NCI-H1092 treated with DMSO at 0.1 percent for 48 hours (cell line): Measurements from ENCODE around the gene PPM1M.

Experiments
- DNase-seq: peaks from one replicate; lab custom pipeline; 2025; lab: John Stamatoyannopoulos, UW

PPM1M gene

DNA sequence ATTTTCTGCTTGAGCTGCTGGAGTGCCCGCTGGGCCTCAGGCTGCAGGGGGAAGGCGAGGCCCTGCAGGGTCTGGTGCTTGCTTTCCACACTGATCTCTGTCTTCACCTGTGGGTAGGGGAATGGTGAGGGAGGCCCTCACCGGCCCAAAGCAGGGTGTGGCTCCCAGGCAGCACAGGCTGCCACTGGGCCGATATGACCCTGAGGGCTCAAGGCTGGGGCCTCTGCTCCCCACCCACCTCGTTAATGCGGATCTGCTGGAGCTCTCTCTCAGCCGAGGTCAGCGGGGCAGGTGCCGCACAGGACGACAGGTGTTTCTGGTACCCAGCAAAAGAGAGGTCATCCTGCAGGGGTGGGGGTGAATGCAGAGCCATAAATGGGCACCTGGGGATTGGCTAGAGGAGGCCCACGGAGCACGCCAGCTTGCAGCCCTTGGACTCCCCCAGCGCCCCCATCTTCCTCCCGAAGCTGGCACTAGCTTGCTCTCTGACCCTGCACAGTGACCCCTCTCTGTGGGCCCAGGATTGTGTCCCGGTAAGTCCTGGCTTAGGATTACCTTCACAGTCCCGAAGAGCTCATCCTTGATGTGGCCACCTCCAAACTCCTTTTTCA lies 14.6 kb upstream of the PPM1M start:
- DNase-seq: no peak

DNA sequence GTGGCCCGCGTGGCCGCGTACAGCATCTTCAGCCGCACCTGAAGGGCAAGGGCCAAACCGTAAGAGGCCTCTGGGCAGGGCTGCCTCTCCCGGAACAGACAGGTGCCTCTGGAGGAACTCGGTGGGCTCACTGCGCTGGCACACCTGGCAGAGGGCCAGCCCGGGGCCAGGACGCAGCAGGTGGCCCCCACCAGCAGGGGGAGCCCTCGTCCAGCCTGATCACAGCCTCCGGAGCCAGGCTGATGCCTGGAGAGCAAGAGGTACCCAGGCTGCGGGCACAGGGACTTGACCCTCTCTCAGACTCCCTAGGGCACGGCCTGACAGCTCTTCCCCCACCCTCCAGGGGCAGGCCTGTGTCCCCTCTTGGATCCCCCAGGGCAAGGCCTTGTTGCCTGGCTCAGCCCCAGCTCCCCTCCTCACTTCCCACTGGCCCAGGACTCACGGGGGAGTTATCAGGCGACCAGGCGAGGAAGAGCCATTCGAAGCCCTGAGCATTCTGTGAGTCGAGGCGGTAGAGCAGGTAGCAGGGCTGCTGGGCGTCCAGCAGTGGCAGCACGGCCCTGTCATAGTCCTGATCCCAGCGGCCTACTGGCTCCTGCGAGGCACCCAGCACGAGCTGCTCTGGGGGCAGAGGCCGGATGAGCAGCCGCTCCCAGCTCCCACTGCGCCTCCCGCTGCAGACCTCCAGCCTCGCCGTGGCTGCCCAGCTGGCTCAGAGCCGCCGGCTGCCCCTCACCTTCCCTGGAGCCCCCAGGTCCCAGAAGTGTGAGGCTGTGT lies 13.9 kb upstream of the PPM1M start:
- DNase-seq: no peak

DNA sequence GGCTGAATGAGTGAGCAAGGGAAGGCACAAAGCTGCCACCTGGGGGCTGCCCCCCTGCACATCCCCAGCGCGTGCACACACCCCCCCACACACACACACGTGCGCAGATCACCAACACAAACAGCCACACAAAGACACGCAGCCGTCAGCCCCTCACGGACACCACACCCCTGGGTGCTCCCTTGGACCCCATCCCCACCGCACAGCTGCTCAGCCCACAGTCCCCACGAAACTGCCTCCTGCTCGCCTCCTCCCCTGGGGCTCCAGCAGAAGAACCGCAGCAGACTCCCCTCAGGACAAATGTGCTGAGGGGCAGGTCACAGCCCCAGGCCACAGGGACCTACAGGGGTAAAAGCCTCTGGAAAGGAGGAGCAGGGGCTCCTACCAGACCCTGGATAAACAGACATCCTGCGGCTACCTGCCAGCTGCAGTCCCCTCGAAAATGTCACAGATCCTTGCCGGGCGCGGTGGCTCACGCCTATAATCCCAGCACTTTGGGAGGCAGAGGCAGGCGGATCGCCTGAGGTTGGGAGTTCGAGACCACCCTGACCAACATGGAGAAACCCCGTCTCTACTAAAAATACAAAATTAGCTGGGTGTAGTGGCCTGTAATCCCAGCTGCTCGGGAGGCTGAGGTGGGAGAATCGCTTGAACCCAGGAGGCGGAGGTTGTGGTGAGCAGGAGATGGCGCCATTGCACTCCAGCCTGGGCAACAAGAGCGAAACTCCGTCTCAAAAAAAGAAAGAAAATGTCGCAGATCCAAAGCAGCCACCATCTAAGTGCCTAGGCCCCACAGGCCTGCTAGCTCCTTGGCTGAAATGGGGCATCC lies 13.1 kb upstream of the PPM1M start:
- no peak for DNase-seq

- DNase-seq: no peak
Observed at GRCh38 chr3:52233108-52233591, 12.4 kb upstream of the PPM1M start.

DNA sequence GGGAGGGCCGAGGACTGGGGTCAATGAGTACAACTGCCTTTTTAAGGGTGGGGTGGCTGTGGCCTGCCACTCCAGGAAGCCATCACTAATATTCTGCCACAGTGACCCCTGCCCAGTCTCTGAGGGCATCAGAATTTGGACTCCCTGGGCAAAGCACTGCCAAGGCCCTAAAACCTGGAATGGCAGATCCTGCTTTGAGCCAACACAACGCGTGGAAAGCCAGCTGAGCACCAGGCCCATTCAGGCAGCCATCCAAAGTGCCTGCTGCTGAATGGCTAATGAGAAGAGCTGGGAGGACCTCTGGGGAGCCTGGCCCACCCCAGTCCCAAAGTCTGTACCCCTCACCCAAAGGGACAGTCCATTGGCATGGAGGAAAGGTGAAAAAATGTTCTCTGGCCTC lies 11.6 kb upstream of the PPM1M start:
- DNase-seq: no peak

GRCh38 chr3:52234516-52235447 lies 10.8 kb upstream of the PPM1M start:
- DNase-seq: no peak

DNA sequence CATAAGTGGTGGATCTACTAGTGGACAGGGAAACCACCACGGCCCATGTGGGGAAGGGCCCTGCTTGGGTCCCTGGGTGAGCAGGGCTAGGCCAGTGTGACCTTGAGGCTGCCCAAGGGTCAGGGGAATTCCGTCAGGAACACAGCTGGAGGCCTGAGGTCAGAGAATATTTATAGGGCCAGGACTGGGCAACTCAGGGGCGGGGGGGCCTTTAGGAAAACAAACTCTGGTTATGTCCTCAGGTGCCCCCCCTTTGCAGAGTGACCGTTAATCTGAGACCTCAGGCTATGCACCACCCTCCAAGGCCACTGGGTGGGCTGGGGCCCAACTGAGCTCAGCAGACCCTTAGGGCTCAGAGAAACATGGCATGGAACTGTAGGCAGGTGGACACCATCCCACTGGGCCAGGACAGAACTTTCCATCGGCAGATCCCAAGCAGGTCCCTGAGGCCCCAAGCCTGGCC lies 9.1 kb upstream of the PPM1M start:
- DNase-seq: no peak

- no peak for DNase-seq
Observed at GRCh38 chr3:52237006-52237656, 8.4 kb upstream of the PPM1M start.

- no peak for DNase-seq
Observed at GRCh38 chr3:52237657-52238172, 7.8 kb upstream of the PPM1M start.

DNA sequence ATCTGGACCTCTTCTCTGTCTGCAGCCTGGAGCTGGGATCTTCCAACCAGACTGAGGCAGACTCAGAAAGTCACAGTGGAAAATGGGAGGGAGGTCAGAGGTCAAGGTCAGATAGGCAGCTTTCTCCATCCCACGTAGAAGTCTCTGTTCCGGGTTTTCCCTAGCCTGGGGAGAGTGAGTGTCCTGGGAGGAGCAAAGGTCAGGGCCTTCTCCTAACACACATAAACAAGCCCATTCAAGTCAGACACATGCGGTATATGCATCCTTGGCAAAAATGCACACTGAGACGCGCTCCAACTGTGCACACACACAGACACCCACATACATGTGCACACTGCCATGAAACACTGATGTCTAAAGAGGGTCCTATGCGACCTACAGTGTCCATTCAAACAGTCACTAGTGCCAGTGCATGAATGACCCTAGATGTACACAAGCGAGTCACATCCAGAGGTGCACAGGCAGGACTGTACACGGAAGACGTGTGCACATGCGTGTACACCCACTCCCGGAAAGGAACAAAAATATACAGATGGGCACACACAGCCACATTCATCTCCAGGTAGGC lies 7.3 kb upstream of the PPM1M start:
- DNase-seq: no peak

- DNase-seq: peak; percentile 39
Observed at GRCh38 chr3:52238761-52239701, 6.5 kb upstream of the PPM1M start, which contains the start of gene TWF2. TWF2 (minus strand) TSS chr3:52239158; CDS start chr3:52239016, 142 bp downstream.

DNA sequence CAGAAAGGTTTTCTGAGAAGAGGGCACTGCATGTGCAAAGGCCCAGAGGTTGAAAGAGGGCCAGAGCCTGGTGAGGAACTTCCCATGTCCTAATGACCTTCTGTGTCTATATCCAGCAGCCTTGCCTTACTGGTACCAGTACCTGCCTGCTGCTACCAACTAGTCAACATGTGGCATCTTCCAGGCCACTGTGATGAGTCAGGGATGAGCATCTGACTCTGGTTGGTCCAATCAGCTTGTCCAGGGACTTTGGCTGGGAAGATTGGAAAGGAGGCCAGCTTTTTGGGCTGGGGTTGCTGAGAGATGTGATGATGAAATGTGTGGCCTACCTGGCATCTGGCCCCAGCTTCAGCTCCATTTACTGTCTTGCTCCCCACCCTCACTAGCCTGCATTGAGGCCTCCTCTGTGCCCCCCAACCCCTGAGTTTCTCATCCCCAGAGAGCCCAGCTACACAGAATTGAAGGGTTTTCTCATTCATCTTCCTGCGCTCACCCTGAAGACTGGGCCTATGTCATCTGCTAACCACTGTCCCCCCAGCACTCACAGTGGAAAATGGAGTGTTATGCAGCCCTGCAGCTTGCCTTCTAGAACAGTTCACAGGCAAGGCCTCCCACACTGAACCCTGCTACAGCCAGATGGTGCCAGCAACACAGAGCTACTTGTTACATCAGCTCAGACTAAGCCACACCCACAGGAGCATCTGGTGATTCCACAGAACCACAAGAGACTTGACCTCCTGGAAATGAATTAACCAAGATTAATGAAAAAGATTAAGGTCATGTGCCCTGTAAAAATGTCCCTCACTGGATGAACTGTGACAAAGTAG lies 5.3 kb upstream of the PPM1M start:
- no peak for DNase-seq

- no peak for DNase-seq
Observed at GRCh38 chr3:52240886-52241370, 4.6 kb upstream of the PPM1M start.

DNA sequence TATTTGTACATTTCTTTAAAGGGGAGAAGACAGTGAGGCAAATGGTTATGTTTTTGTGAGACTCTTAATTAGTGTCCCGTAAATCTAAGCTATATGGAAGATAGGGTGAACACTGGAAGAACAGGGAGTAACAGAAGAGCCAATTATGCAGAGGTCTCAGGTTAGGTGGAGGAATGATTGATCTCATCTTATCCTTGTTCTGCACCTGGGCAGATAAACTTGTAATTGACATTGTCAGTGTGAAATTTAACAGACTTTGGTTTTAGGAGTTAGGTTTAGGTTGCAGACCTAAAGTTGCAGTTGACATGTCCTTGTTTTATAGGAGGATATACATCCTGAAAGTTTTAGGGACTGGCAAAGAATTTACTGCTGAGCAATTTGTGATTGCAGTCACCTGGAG lies 3.5 kb upstream of the PPM1M start:
- no peak for DNase-seq

GRCh38 chr3:52243791-52244628 lies 1.5 kb upstream of the PPM1M start:
- no peak for DNase-seq

GRCh38 chr3:52246264-52246620 lies 683 bp downstream of the PPM1M start:
- DNase-seq: no peak

DNA sequence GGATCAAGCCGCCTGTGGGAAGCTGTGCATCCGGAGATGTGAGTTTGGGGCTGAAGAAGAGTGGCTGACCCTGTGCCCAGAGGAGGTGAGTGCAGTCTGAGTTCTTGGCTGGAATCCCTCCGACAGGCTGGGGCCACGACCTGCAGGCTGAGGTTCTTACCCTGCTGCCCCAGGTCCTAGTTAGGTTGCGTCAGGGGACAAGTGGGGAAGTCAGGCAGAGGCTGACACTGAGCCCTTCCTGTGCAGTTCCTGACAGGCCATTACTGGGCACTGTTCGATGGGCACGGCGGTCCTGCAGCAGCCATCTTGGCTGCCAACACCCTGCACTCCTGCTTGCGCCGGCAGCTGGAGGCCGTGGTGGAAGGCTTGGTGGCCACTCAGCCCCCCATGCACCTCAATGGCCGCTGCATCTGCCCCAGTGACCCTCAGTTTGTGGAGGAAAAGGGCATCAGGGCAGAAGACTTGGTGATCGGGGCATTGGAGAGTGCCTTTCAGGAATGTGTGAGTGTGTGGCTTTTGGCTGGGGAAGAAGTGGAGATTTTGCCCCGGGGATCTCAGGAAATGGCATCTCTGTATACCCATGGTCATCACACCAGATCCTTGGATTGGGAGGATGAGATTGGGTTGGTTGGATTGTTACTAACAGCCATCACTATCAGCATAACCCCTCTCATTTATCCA lies 1.3 kb downstream of the PPM1M start:
- DNase-seq: no peak
